ENCODE results near the gene RAB15.

RAB15 gene

GRCh38 chr14:64923015-64923414, 49.1 kb downstream of the RAB15 start:
- no peaks in the 10 kb centered on the region for H3K27me3 ChIP-seq (ENCODE audit: low read length)
- no peak for TF ChIP-seq EZH2phosphoT487 (conservative IDR thresholded peaks at IDR 0.05; ENCODE audit: low read length)
- TF ChIP-seq CTCF (IDR thresholded peaks at IDR 0.05; ENCODE audit: insufficient read depth, low read length, poor library complexity, severe bottlenecking), result no peak
- no peak overlapping the region for H3K27ac ChIP-seq (ENCODE audit: low read depth, low read length)
- peaks cover 10% of the 10 kb centered on the region; the same call in 1 of the 2 replicates for H3F3A ChIP-seq (ENCODE audit: insufficient read depth)
- no peak overlapping the region for H2AFZ ChIP-seq (ENCODE audit: low read depth, low read length, severe bottlenecking)
- peaks cover 33% of the 10 kb centered on the region for H3K36me3 ChIP-seq (ENCODE audit: low read length)
- no peaks in the 10 kb centered on the region for H3K9me2 ChIP-seq (replicated peaks; ENCODE audit: insufficient read depth, low read length)
- H3K4me3 ChIP-seq (ENCODE audit: insufficient read depth, low read length, poor library complexity, severe bottlenecking), result no peak overlapping the region
- H3K4me2 ChIP-seq (ENCODE audit: low read depth, low read length, poor library complexity, severe bottlenecking), result no peak overlapping the region
- no peaks in the 10 kb centered on the region for H3K9me3 ChIP-seq (ENCODE audit: insufficient read depth, low read length)
- peaks cover 65% of the 10 kb centered on the region for H3K79me2 ChIP-seq (ENCODE audit: insufficient read depth, low read length)
- H3K9ac ChIP-seq (ENCODE audit: low read length), result no peak overlapping the region
- peaks cover 8% of the 10 kb centered on the region for H4K20me1 ChIP-seq (ENCODE audit: low read depth, low read length)

- Histone ChIP-seq H3F3A (ENCODE audit: insufficient read depth) (peaks cover 10% of the 10 kb centered on the region; the same call in 1 of the 2 replicates), H3K4me2 (ENCODE audit: low read depth, low read length, poor library complexity, severe bottlenecking) (no peak overlapping the region), H4K20me1 (ENCODE audit: low read depth, low read length) (peaks cover 8% of the 10 kb centered on the region), H3K9me2 (replicated peaks; ENCODE audit: insufficient read depth, low read length) (no peaks in the 10 kb centered on the region), H3K9ac (ENCODE audit: low read length) (no peak overlapping the region), H3K4me3 (ENCODE audit: insufficient read depth, low read length, poor library complexity, severe bottlenecking) (no peak overlapping the region), H3K27me3 (ENCODE audit: low read length) (no peaks in the 10 kb centered on the region), H3K36me3 (ENCODE audit: low read length) (peaks cover 18% of the 10 kb centered on the region), H3K9me3 (ENCODE audit: insufficient read depth, low read length) (no peaks in the 10 kb centered on the region), H3K27ac (ENCODE audit: low read depth, low read length) (no peak overlapping the region), H2AFZ (ENCODE audit: low read depth, low read length, severe bottlenecking) (no peak overlapping the region), H3K79me2 (ENCODE audit: insufficient read depth, low read length) (peaks cover 91% of the 10 kb centered on the region)
- TF ChIP-seq EZH2phosphoT487 (conservative IDR thresholded peaks at IDR 0.05; ENCODE audit: low read length) (no peak), CTCF (IDR thresholded peaks at IDR 0.05; ENCODE audit: insufficient read depth, low read length, poor library complexity, severe bottlenecking) (no peak)
Observed at GRCh38 chr14:64920465-64920864, 51.7 kb downstream of the RAB15 start.

GRCh38 chr14:64919618-64920017, 52.5 kb downstream of the RAB15 start:
- no peak overlapping the region for H3K27ac ChIP-seq (ENCODE audit: low read depth, low read length)
- no peak overlapping the region for H2AFZ ChIP-seq (ENCODE audit: low read depth, low read length, severe bottlenecking)
- H3K9me2 ChIP-seq (replicated peaks; ENCODE audit: insufficient read depth, low read length), result no peaks in the 10 kb centered on the region
- H3K9me3 ChIP-seq (ENCODE audit: insufficient read depth, low read length), result no peaks in the 10 kb centered on the region
- TF ChIP-seq CTCF (IDR thresholded peaks at IDR 0.05; ENCODE audit: insufficient read depth, low read length, poor library complexity, severe bottlenecking), result no peak
- TF ChIP-seq EZH2phosphoT487 (conservative IDR thresholded peaks at IDR 0.05; ENCODE audit: low read length), result no peak
- peaks cover 10% of the 10 kb centered on the region; the same call in 1 of the 2 replicates for H3F3A ChIP-seq (ENCODE audit: insufficient read depth)
- peaks cover 10% of the 10 kb centered on the region for H3K36me3 ChIP-seq (ENCODE audit: low read length)
- no peak overlapping the region for H3K4me3 ChIP-seq (ENCODE audit: insufficient read depth, low read length, poor library complexity, severe bottlenecking)
- peaks cover 94% of the 10 kb centered on the region for H3K79me2 ChIP-seq (ENCODE audit: insufficient read depth, low read length)
- H4K20me1 ChIP-seq (ENCODE audit: low read depth, low read length), result peaks cover 8% of the 10 kb centered on the region
- H3K27me3 ChIP-seq (ENCODE audit: low read length), result no peaks in the 10 kb centered on the region
- H3K9ac ChIP-seq (ENCODE audit: low read length), result no peak overlapping the region
- no peak overlapping the region for H3K4me2 ChIP-seq (ENCODE audit: low read depth, low read length, poor library complexity, severe bottlenecking)

All from SU-DHL-6 (cell line).